CD14-positive monocyte (primary cell): ENCODE data around the gene B4GALNT4. TPM values are rescaled to one million over a fixed set of nuclear protein-coding genes. Genes with fewer than 3 reads are reported as not detected.

ENCODE experiments used
- DNase-seq, 3 donors: peaks; one replicate each; pipeline ENCODE4 v3.0.0-alpha.2; 2011 to 2022
- H2AFZ ChIP-seq: 2 replicates; pipeline ENCODE4 v1.6.0; 2012; ENCODE audit warnings: mild to moderate bottlenecking, low read depth, low read length, inconsistent platforms; ENCODE audit not compliant: insufficient read depth, poor library complexity, severe bottlenecking
- H3K27ac ChIP-seq, 2 donors: 1 replicate in 1 of 2; 2 replicates in 1 of 2; pipeline ENCODE4 v1.5.1; 2012 to 2013; ENCODE audit warnings: low read length in 2 of 2, control low read depth in 1 of 2, inconsistent platforms in 1 of 2, low read depth in 1 of 2, mild to moderate bottlenecking in 1 of 2
- H3K27me3 ChIP-seq, 2 donors: one replicate each; pipeline versions ENCODE4 v1.6.0 to v1.6.1; 2011 to 2013; ENCODE audit warnings: low read length in 2 of 2; ENCODE audit not compliant: control insufficient read depth in 2 of 2, insufficient read depth in 2 of 2
- H3K36me3 ChIP-seq, 2 donors: replicated peaks in 1 of 2; 1 replicate in 1 of 2; 2 replicates in 1 of 2; pipeline versions ENCODE4 v1.5.1 to v1.6.1; 2012 to 2013; ENCODE audit warnings: low read length in 2 of 2, control low read depth in 1 of 2, inconsistent platforms in 1 of 2, mild to moderate bottlenecking in 1 of 2; ENCODE audit not compliant: insufficient read depth in 2 of 2, control insufficient read depth in 1 of 2
- H3K4me1 ChIP-seq, 2 donors: 1 replicate in 1 of 2; 2 replicates in 1 of 2; pipeline versions ENCODE4 v1.5.1 to v1.6.1; 2012 to 2013; ENCODE audit warnings: low read length in 2 of 2, control low read depth in 1 of 2, inconsistent platforms in 1 of 2, mild to moderate bottlenecking in 1 of 2, moderate library complexity in 1 of 2; ENCODE audit not compliant: insufficient read depth in 2 of 2, control insufficient read depth in 1 of 2
- H3K4me2 ChIP-seq: replicated peaks from 2 replicates; pipeline ENCODE3; 2012; ENCODE audit warnings: low read length, moderate library complexity, mild to moderate bottlenecking; ENCODE audit not compliant: poor library complexity, severe bottlenecking; ENCODE audit errors: extremely low read depth
- H3K4me3 ChIP-seq, 3 experiments: fragments of 200-600 bp in 1 of 3; sonication (generic) in 1 of 3; replicated peaks in 1 of 3; 1 replicate in 2 of 3; 2 replicates in 1 of 3; pipeline ENCODE4 v1.5.1; 2011 to 2013; ENCODE audit warnings: low read length in 3 of 3, mild to moderate bottlenecking in 3 of 3, control low read depth in 2 of 3, low read depth in 2 of 3, inconsistent platforms in 1 of 3, moderate library complexity in 1 of 3
- H3K79me2 ChIP-seq: 2 replicates; pipeline ENCODE4 v1.6.0; 2012; ENCODE audit warnings: mild to moderate bottlenecking, control low read depth, inconsistent platforms, low read length, moderate library complexity; ENCODE audit not compliant: insufficient read depth
- H3K9ac ChIP-seq: 2 replicates; pipeline ENCODE4 v1.6.0; 2017; ENCODE audit warnings: low read length, mild to moderate bottlenecking; ENCODE audit not compliant: insufficient read depth, poor library complexity, severe bottlenecking
- H3K9me3 ChIP-seq, 2 donors: replicated peaks in 1 of 2; 1 replicate in 1 of 2; 2 replicates in 1 of 2; pipeline versions ENCODE4 v1.5.1 to v1.6.1; 2012 to 2013; ENCODE audit warnings: low read length in 2 of 2, control low read depth in 1 of 2; ENCODE audit not compliant: control insufficient read depth in 1 of 2, insufficient read depth in 1 of 2
- H4K20me1 ChIP-seq: 2 replicates; pipeline ENCODE4 v1.6.0; 2012; ENCODE audit warnings: mild to moderate bottlenecking, low read length, control low read depth, moderate library complexity; ENCODE audit not compliant: insufficient read depth
- H3K27ac Mint-ChIP-seq, 7 donors: one replicate each; pipeline ENCODE4 v1.8.0; 2020; ENCODE audit warnings: mild to moderate bottlenecking in 7 of 7, mixed read lengths in 7 of 7, moderate library complexity in 6 of 7, inconsistent platforms in 2 of 7
- H3K27me3 Mint-ChIP-seq, 3 donors: one replicate each; pipeline ENCODE4 v1.8.0; 2021 to 2022; ENCODE audit warnings: low read depth in 3 of 3, mild to moderate bottlenecking in 3 of 3, mixed read lengths in 3 of 3, moderate library complexity in 3 of 3, inconsistent platforms in 1 of 3
- H3K36me3 Mint-ChIP-seq, 2 donors: one replicate each; pipeline ENCODE4 v1.8.0; 2020; ENCODE audit warnings: mixed read lengths in 2 of 2, inconsistent platforms in 1 of 2, mild to moderate bottlenecking in 1 of 2
- H3K4me1 Mint-ChIP-seq: one replicate; pipeline ENCODE4 v1.8.0; 2020; ENCODE audit warnings: mild to moderate bottlenecking, mixed read lengths
- H3K4me3 Mint-ChIP-seq, 2 donors: one replicate each; pipeline ENCODE4 v1.8.0; 2020; ENCODE audit warnings: mild to moderate bottlenecking in 2 of 2, mixed read lengths in 2 of 2, moderate library complexity in 1 of 2
- H3K9me3 Mint-ChIP-seq, 7 donors: one replicate each; pipeline ENCODE4 v1.8.0; 2020 to 2022; ENCODE audit warnings: mixed read lengths in 7 of 7, mild to moderate bottlenecking in 6 of 7, moderate library complexity in 6 of 7, inconsistent platforms in 2 of 7
- WGBS: methylation state at CpG from one replicate; pipeline ENCODE4 v1.1.5; 2013; ENCODE audit warnings: missing lambda C conversion rate; ENCODE audit not compliant: insufficient coverage; 5-methylcytosine and 5-hydroxymethylcytosine counted together
- intact Hi-C, 2 donors: fragments of 100-400 bp; cut with micrococcal nuclease; formaldehyde crosslinking; loops; one replicate each; pipeline versions ENCODE4 v1.15.0 to v1.15.1; 2023
- polyA plus RNA-seq, 3 donors: library from polyadenylated mRNA; depleted of rRNA in 1 of 3; unstranded in 2 of 3; stranded (reverse) in 1 of 3; fragments of 300-500 nt in 2 of 3; fragments of >200 nt in 1 of 3; fragmentation: Illumina TruSeq in 2 of 3; gene quantifications; 1 replicate in 2 of 3; 2 replicates in 1 of 3; pipeline ENCODE4 v1.2.3, GENCODE V29; 2012 to 2021
- TF ChIP-seq, protein P1 (sequence below): fragments of 200-600 bp; IDR thresholded peaks from one replicate; pipeline ENCODE4 v1.8.0; 2022; ENCODE audit warnings: antibody characterized with exemption, mild to moderate bottlenecking

B4GALNT4 gene
- polyA plus RNA-seq, 3 donors = not detected

DNA sequence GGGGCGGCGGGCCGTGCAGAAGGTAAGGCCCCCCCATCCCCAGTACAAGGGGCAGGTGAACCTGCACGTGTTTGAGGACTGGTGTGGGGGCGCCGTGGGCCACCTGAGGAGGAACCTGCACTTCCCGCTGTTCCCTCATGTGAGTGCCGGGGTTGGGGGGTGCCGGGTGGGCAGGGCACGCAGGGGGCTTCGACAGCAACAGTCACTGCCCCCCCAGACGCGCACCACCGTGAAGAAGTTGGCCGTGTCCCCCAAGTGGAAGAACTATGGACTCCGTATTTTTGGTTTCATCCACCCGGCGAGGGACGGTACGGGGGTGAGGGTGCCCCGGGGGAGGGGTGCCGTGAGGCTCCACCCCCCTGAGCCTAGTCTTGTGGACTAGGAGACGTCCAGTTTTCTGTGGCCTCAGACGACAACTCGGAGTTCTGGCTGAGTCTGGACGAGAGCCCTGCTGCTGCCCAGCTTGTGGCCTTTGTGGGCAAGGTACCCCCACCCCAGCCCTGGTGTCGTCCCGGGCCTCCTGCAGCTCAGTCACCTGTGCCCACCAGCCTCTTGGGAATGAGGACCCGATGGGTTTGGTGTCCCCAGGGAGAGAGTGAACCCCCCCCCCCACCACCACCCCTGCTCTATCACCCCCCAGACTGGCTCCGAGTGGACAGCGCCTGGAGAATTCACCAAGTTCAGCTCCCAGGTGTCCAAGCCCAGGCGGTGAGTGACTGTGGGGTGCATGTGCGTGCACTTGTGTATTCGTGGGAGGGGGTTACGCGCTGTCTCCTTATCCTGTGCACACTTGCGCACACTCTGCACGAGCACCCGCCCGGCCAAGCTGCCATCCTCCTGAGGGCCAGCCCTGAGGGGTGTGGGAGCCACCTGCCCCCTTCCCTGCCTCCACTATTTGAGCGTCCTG lies 3.8 kb downstream of the B4GALNT4 start:
- WGBS = 93% methylated on average over 28 of the region's 41 CpGs
- H3K27me3 ChIP-seq = peaks cover 14 to 28% of the 10 kb centered on the region in 2 donors
- no peaks in the 10 kb centered on the region for H4K20me1 ChIP-seq
- H3K4me2 ChIP-seq = no peak overlapping the region
- Mint-ChIP-seq H3K4me1 (peaks cover 3% of the 10 kb centered on the region), H3K36me3 (peaks cover 0 to 2% of the 10 kb centered on the region in 2 donors), H3K9me3 (peaks cover 0 to 24% (median 7%) of the 10 kb centered on the region in 7 donors), H3K4me3 (no peak overlapping the region), H3K27me3 (peaks cover 28 to 35% (median 32%) of the 10 kb centered on the region in 3 donors), H3K27ac (no peak overlapping the region)
- no peak overlapping the region for H3K4me3 ChIP-seq
- no peaks in the 10 kb centered on the region for H3K36me3 ChIP-seq
- H3K9me3 ChIP-seq = peaks cover 7 to 9% of the 10 kb centered on the region in 2 donors
- H3K9ac ChIP-seq = no peak overlapping the region
- no peak overlapping the region for H3K27ac ChIP-seq
- intact Hi-C loops = no loop called here
- no peak for DNase-seq
- TF ChIP-seq, protein P1, sequence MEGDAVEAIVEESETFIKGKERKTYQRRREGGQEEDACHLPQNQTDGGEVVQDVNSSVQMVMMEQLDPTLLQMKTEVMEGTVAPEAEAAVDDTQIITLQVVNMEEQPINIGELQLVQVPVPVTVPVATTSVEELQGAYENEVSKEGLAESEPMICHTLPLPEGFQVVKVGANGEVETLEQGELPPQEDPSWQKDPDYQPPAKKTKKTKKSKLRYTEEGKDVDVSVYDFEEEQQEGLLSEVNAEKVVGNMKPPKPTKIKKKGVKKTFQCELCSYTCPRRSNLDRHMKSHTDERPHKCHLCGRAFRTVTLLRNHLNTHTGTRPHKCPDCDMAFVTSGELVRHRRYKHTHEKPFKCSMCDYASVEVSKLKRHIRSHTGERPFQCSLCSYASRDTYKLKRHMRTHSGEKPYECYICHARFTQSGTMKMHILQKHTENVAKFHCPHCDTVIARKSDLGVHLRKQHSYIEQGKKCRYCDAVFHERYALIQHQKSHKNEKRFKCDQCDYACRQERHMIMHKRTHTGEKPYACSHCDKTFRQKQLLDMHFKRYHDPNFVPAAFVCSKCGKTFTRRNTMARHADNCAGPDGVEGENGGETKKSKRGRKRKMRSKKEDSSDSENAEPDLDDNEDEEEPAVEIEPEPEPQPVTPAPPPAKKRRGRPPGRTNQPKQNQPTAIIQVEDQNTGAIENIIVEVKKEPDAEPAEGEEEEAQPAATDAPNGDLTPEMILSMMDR = no peak
- H2AFZ ChIP-seq = no peak overlapping the region
- H3K79me2 ChIP-seq = no peaks in the 10 kb centered on the region
- no peaks in the 10 kb centered on the region for H3K4me1 ChIP-seq

DNA sequence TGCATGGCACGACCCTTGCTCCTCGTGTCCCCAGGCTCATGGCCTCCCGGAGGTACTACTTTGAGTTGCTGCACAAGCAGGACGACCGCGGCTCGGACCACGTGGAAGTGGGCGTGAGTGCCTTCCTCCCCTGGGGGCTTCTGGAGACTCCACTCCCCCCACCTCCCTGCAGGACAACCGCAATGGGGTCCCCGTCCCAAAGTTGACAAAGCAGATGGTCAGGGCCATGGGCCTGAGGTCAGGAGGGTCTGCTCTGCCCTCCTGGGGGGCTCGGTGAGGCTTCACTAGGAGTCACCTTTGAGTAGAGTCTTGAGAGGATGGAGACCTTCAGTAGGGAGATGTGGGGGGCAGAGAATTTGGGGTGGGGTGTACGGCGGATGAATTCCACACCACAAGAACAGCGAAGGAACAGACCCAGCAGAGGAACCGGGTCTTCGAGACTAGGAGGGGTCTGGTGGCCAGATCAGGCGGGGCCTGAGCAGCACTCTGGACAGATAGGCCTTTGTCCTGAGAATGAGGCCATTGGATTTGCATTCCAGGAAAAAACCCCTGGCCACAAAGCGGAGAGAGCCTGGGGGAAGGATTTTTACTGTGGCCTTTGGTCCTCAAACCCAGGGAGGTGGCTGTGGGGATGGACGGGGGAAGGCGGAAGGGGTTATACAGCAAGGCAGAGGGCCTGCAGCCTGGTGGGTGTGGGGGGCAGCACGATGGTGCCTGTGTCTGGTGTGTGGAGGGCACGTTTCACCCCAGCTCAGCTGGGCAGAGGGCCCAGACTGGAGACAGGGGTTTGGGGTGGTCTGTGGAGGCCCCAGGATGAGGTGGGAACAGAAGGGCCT lies 4.6 kb downstream of the B4GALNT4 start:
- intact Hi-C loops = no loop called here
- Histone ChIP-seq H4K20me1 (no peaks in the 10 kb centered on the region), H3K4me2 (no peak overlapping the region), H3K4me3 (no peak overlapping the region), H3K9me3 (peaks cover 0 to 9% of the 10 kb centered on the region in 2 donors), H3K9ac (no peak overlapping the region), H3K27ac (no peak overlapping the region), H2AFZ (no peak overlapping the region), H3K36me3 (no peaks in the 10 kb centered on the region), H3K4me1 (no peaks in the 10 kb centered on the region), H3K27me3 (peaks cover 7 to 21% of the 10 kb centered on the region in 2 donors), H3K79me2 (no peaks in the 10 kb centered on the region)
- TF ChIP-seq, protein P1 = no peak
- Mint-ChIP-seq H3K4me3 (no peak overlapping the region), H3K27me3 (peaks cover 21 to 27% (median 26%) of the 10 kb centered on the region in 3 donors), H3K9me3 (peaks cover 0 to 20% (median 5%) of the 10 kb centered on the region in 7 donors), H3K36me3 (no peaks in the 10 kb centered on the region), H3K27ac (no peak overlapping the region), H3K4me1 (peaks cover 1% of the 10 kb centered on the region)
- 94% methylated on average over 20 of the region's 23 CpGs for WGBS
- no peak for DNase-seq
